ENCODE data around the gene LDB1. TPM values are rescaled to one million over a fixed set of nuclear protein-coding genes. Genes with fewer than 3 reads are reported as not detected.

The LDB1 gene
- total and polyA plus RNA-seq, 10 of the 15 experiments (the other 5 are each of a cell fraction or from before 2014, with no cell fraction given): 1.7 to 71.5 (median 36.9) TPM

GRCh38 chr10:102133373-102134195, 13.4 kb upstream of the LDB1 start (continued):
- TF ChIP-seq CBX5 (IDR thresholded peaks at IDR 0.05; ENCODE audit: low read depth) (no peak), ZNF24 (IDR thresholded peaks at IDR 0.05) (no peak), NFXL1 (IDR thresholded peaks at IDR 0.05; ENCODE audit: borderline replicate concordance) (no peak), RAD51 (IDR thresholded peaks at IDR 0.05) (peak; percentile 42; the same call in 1 of the 2 replicates), HDGF (IDR thresholded peaks at IDR 0.05) (no peak), ZBTB4 (CRISPR knock-in tag; IDR thresholded peaks at IDR 0.05) (no peak), KLF5 (IDR thresholded peaks at IDR 0.05; ENCODE audit: partially characterized antibody) (no peak), FOS (IDR thresholded peaks at IDR 0.05; ENCODE audit: borderline replicate concordance, extremely low read depth, insufficient read length) (no peak), SREBF2 (IDR thresholded peaks at IDR 0.05; ENCODE audit: low read length) (no peak), MYB (IDR thresholded peaks at IDR 0.05; ENCODE audit: borderline replicate concordance, low read depth, low read length) (no peak), USF2 (IDR thresholded peaks at IDR 0.05; ENCODE audit: borderline replicate concordance, low read depth, low read length) (no peak), DPF2 (IDR thresholded peaks at IDR 0.05) (0 out of 2 replicates have a peak, but pooled peaks have one; percentile 12), ZNF622 (IDR thresholded peaks at IDR 0.05) (no peak), STAT3 (IDR thresholded peaks at IDR 0.05; ENCODE audit: low read depth, low read length) (no peak), NRF1 (conservative IDR thresholded peaks at IDR 0.05; ENCODE audit: low read depth, low read length) (no peak), BHLHE40 (IDR thresholded peaks at IDR 0.05; ENCODE audit: borderline replicate concordance in 1 of 2, low read depth in 2 of 2, low read length in 1 of 2) (no peak), CUX1 (IDR thresholded peaks at IDR 0.05; ENCODE audit: insufficient replicate concordance, low read depth, low read length) (no peak), IKZF2 (IDR thresholded peaks at IDR 0.05) (peak; percentile 23 to 29; a peak in 2 of 4 replicates), TBL1XR1 (IDR thresholded peaks at IDR 0.05; ENCODE audit: low read depth, low read length) (no peak), POLR2AphosphoS2 (IDR thresholded peaks at IDR 0.05; ENCODE audit: low read depth, low read length) (no peak), HDAC6 (IDR thresholded peaks at IDR 0.05; ENCODE audit: unreplicated experiment) (no peak), CHD4 (IDR thresholded peaks at IDR 0.05) (no peak), SMARCA5 (IDR thresholded peaks at IDR 0.05) (no peak)

Data from GM12878 (cell line).